Measurements from ENCODE around the gene SEBOX. TPM values are rescaled to one million over a fixed set of nuclear protein-coding genes. Genes with fewer than 3 reads are reported as not detected.

SEBOX gene
- not detected for total RNA-seq
- polyA plus RNA-seq, result not detected
- total RNA-seq, result 0 reads per million in 6 experiments

DNA sequence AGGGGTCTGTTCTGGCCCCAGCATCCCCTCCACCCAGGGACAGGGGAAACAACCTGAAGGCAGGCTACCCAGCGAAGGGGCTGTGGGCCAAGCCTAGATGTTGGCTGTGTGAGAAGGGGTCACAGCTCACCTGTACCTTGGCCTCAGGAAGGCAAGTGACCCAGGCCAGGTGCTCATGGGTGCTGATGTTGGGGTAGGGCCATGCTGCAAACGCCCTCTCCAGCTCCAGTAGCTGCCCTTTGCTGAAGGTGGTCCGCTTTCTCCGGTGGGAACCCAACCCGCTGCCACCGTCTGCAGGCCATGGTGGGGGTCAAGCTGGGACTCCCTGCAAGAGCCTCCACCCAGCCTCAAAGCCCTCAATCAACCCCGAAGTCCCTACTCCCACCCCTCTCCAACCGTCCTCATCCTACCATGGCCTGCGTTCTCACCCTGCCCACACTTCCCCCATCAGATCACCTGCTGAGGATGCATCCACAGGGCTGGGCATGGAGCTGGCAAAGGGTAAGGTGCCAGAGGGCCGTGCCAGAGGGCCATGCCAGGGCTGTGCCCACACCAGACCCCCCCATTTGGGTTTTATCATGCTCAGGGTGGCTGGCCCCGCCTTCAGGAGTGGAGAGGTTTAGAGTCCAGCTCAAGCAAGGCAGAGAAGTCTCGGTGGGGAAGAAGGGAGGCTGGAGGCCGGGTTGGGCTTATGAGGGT is at the start of gene SEBOX:
SEBOX (minus strand) TSS at position 535 of the 699 bp plus-strand sequence; CDS start at position 487, 48 bp downstream.
- Mint-ChIP-seq H3K27ac (peak within 1 kb of the TSS in 1 of 10 donors; percentile 11), H3K9me3 (no peaks in the 10 kb centered on the region)
- POLR2A ChIA-PET, result no interaction called here

GRCh38 chr17:28413804-28414203 is 48.8 kb upstream of the SEBOX start:
- Mint-ChIP-seq H3K9me3 (no peaks in the 10 kb centered on the region), H3K27me3 (peaks cover 0 to 13% (median 6%) of the 10 kb centered on the region in 5 donors), H3K27ac (peak overlapping the region in 1 of 10 donors; percentile 65), H3K4me1 (peaks cover 0 to 8% (median 5%) of the 10 kb centered on the region in 4 donors), H3K4me3 (no peak overlapping the region), H3K36me3 (no peaks in the 10 kb centered on the region)
- DNase-seq, result no peak
- no peak for ATAC-seq
- POLR2A ChIA-PET, result no interaction called here

More for the DNA sequence above, at the start of gene SEBOX:
- Mint-ChIP-seq H3K4me3 (no peak within 1 kb of the TSS), H3K27me3 (no peaks in the 10 kb centered on the region), H3K36me3 (peaks cover 0 to 38% (median 11%) of the 10 kb centered on the region in 3 donors), H3K4me1 (peaks cover 0 to 2% (median 0%) of the 10 kb centered on the region in 4 donors)
- ATAC-seq (no peak), DNase-seq (peak in 1 of 10 donors; percentile 61)

GRCh38 chr17:28412099-28412498 is 47.1 kb upstream of the SEBOX start:
- ATAC-seq (no peak), DNase-seq (no peak)
- Mint-ChIP-seq H3K27me3 (peaks cover 0 to 20% (median 12%) of the 10 kb centered on the region in 5 donors), H3K4me1 (peaks cover 0 to 8% (median 5%) of the 10 kb centered on the region in 4 donors), H3K36me3 (no peaks in the 10 kb centered on the region), H3K4me3 (no peak overlapping the region), H3K9me3 (no peaks in the 10 kb centered on the region), H3K27ac (no peak overlapping the region)
- POLR2A ChIA-PET, result no interaction called here

DNA sequence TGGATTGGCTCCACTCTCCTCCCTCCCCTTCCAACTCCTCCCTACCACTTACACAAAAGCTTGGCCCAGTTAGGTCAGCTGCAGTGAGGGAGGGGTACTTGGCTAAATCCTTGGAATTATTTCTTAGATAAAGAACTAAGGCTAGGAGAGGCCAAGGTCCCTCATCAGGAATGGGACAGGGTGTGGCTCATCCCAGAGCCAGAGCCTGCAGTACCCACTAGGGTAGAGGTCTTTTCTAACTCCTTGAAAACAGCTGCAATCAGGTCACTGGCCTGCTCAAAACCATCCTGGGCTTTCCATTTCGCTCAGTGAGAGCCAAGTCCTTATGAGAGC is 42.9 kb upstream of the SEBOX start:
- peaks cover 3 to 20% (median 11%) of the 10 kb centered on the region in 4 donors for H3K4me1 Mint-ChIP-seq
- ATAC-seq, result no peak
- H3K27ac Mint-ChIP-seq, result no peak overlapping the region
- peaks cover 0 to 16% (median 7%) of the 10 kb centered on the region in 5 donors for H3K27me3 Mint-ChIP-seq
- peak overlapping the region in 2 of 10 donors; percentile 20 to 26 for H3K4me3 Mint-ChIP-seq
- DNase-seq, result no peak
- POLR2A ChIA-PET, result no interaction called here
- H3K9me3 Mint-ChIP-seq, result no peaks in the 10 kb centered on the region
- no peaks in the 10 kb centered on the region for H3K36me3 Mint-ChIP-seq

- POLR2A ChIA-PET, result no interaction called here
- Mint-ChIP-seq H3K27ac (no peak overlapping the region), H3K9me3 (no peaks in the 10 kb centered on the region), H3K36me3 (no peaks in the 10 kb centered on the region), H3K4me3 (peak overlapping the region in 8 of 10 donors; percentile 8 to 81 (median 44)), H3K27me3 (peaks cover 0 to 16% (median 7%) of the 10 kb centered on the region in 5 donors), H3K4me1 (peaks cover 3 to 20% (median 11%) of the 10 kb centered on the region in 4 donors)
- ATAC-seq, result no peak
- DNase-seq, result no peak
Measured at GRCh38 chr17:28407130-28407973, 42.4 kb upstream of the SEBOX start.

GRCh38 chr17:28406473-28406814 is 41.4 kb upstream of the SEBOX start:
- Mint-ChIP-seq H3K4me3 (peak overlapping the region; percentile 69 to 87 (median 84)), H3K36me3 (no peaks in the 10 kb centered on the region), H3K9me3 (no peaks in the 10 kb centered on the region), H3K4me1 (peaks cover 3 to 20% (median 11%) of the 10 kb centered on the region in 4 donors), H3K27ac (peak overlapping the region in 8 of 10 donors; percentile 44 to 92 (median 65)), H3K27me3 (peaks cover 0 to 16% (median 7%) of the 10 kb centered on the region in 5 donors)
- POLR2A ChIA-PET, result interaction anchor here (0.5 kb wide), 1 partner anchor 819 kb away, joined by 3 read pairs; no protein-coding TSS in a partner anchor
- DNase-seq (no peak), ATAC-seq (peak; percentile 24 to 37)

- no peaks in the 10 kb centered on the region for H3K9me3 Mint-ChIP-seq
- peaks cover 3 to 20% (median 11%) of the 10 kb centered on the region in 4 donors for H3K4me1 Mint-ChIP-seq
- peak in 9 of 10 donors; percentile 14 to 72 (median 35) for DNase-seq
- H3K4me3 Mint-ChIP-seq, result peak within 1 kb of the TSS; percentile 77 to 90 (median 86)
- POLR2A ChIA-PET, result interaction anchor here (0.5 to 1.8 kb wide), 3 partner anchors 48 to 819 kb away, joined by 3 to 8 read pairs (median 4); partner anchors contain the start of genes IFT20, POLDIP2 and TNFAIP1
- H3K27ac Mint-ChIP-seq, result peak within 1 kb of the TSS in 9 of 10 donors; percentile 44 to 92 (median 65)
- peak; percentile 77 to 80 for ATAC-seq
- peaks cover 0 to 15% (median 7%) of the 10 kb centered on the region in 5 donors for H3K27me3 Mint-ChIP-seq
- H3K36me3 Mint-ChIP-seq, result no peaks in the 10 kb centered on the region
Measured at GRCh38 chr17:28405632-28406472, 40.9 kb upstream of the SEBOX start, which contains the start of gene SLC46A1. TSS of gene SLC46A1 (minus strand) at chr17:28406212. CDS start at chr17:28406114, 98 bp downstream.

DNA sequence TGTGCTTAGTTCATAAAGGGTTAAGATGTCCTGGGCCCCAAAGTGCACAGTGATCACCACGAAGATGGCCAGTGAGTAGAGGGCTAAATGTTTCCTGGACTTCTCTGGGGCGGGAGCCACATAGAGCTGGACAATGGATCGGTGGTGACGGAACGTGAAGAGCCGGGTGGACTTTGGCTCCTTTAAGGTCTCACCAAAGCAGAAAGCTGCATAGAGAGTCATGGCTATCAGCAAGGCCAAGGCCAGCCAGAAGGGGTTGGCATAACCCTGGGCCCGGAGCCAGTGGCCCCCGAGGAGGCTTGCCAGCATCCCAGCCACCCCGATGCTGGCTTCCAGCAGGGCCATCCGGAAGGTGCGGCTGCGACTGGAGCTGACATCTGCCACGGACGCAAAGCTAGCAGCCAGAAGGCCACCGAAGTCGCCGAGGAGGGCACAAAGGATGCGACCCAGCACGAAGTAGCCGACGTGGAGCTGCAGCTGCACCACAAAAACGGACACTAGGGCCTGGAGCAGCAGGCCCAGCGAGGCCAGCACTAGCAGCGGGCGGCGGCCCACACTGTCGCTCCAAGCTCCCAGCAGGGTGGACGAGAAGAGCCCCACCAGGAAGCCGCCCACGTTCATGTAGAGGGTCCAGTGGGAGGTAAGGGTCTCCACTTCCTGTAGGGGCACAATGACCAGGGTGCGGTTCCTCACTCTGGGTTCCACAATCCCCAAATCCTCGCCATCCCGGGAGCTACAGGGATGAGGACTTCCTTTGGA is 40.0 kb upstream of the SEBOX start:
- Mint-ChIP-seq H3K36me3 (no peaks in the 10 kb centered on the region), H3K9me3 (no peaks in the 10 kb centered on the region), H3K4me1 (peaks cover 3 to 20% (median 11%) of the 10 kb centered on the region in 4 donors), H3K27me3 (peaks cover 0 to 12% (median 7%) of the 10 kb centered on the region in 5 donors), H3K27ac (peak overlapping the region in 2 of 10 donors; percentile 32 to 33), H3K4me3 (peak overlapping the region; percentile 74 to 90 (median 80))
- DNase-seq, result no peak
- no peak for ATAC-seq
- POLR2A ChIA-PET, result interaction anchor here (1.2 to 1.8 kb wide), 3 partner anchors 13 to 70 kb away, joined by 4 to 8 read pairs (median 5); partner anchors contain the start of genes IFT20, POLDIP2 and TNFAIP1

DNA sequence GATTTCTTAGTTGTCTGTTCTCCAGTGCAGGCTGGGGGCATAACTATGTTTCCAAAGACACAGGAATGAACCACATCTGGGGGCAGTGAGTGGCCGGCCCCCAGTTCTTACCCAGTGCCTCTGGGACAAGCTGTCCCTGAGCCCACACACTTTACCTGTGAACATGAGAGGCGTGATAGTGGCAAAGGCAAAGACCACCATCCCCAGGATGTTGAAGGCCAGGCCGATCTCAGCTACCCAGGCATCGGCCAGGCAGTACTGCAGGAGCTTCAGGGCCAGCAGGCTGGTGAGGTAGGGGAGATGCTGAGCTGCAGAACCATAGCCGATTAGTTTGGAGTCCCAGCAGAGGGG is 39.4 kb upstream of the SEBOX start:
- H3K9me3 Mint-ChIP-seq, result no peaks in the 10 kb centered on the region
- H3K27ac Mint-ChIP-seq, result peak overlapping the region in 4 of 10 donors; percentile 9 to 61 (median 32)
- ATAC-seq (no peak), DNase-seq (no peak)
- no peaks in the 10 kb centered on the region for H3K36me3 Mint-ChIP-seq
- peaks cover 0 to 9% (median 7%) of the 10 kb centered on the region in 5 donors for H3K27me3 Mint-ChIP-seq
- H3K4me1 Mint-ChIP-seq, result peaks cover 3 to 20% (median 11%) of the 10 kb centered on the region in 4 donors
- POLR2A ChIA-PET, result interaction anchor here (1.2 to 1.8 kb wide), 2 partner anchors 13 to 47 kb away, joined by 5 to 8 read pairs; partner anchors contain the start of gene POLDIP2
- H3K4me3 Mint-ChIP-seq, result peak overlapping the region; percentile 9 to 83 (median 64)

- H3K4me1 Mint-ChIP-seq, result peaks cover 3 to 20% (median 11%) of the 10 kb centered on the region in 4 donors
- no peaks in the 10 kb centered on the region for H3K36me3 Mint-ChIP-seq
- DNase-seq (no peak), ATAC-seq (no peak)
- peak overlapping the region; percentile 9 to 83 (median 60) for H3K4me3 Mint-ChIP-seq
- POLR2A ChIA-PET, result interaction anchor here (1.2 kb wide), 1 partner anchor 12 kb away, joined by 5 read pairs; no protein-coding TSS in a partner anchor
- H3K9me3 Mint-ChIP-seq, result no peaks in the 10 kb centered on the region
- peak overlapping the region in 5 of 10 donors; percentile 9 to 61 (median 25) for H3K27ac Mint-ChIP-seq
- H3K27me3 Mint-ChIP-seq, result peaks cover 0 to 9% (median 7%) of the 10 kb centered on the region in 5 donors
Measured at GRCh38 chr17:28404007-28404406, 39.0 kb upstream of the SEBOX start.

GRCh38 chr17:28402844-28403243 is 37.8 kb upstream of the SEBOX start:
- POLR2A ChIA-PET, result no interaction called here

More at GRCh38 chr17:28402844-28403243, 37.8 kb upstream of the SEBOX start:
- no peak for ATAC-seq
- Mint-ChIP-seq H3K36me3 (peaks cover 0 to 3% (median 0%) of the 10 kb centered on the region in 3 donors), H3K27me3 (peaks cover 0 to 3% (median 0%) of the 10 kb centered on the region in 5 donors), H3K4me3 (no peak overlapping the region), H3K27ac (peak overlapping the region in 2 of 10 donors; percentile 7 to 9), H3K9me3 (no peaks in the 10 kb centered on the region), H3K4me1 (peaks cover 5 to 24% (median 11%) of the 10 kb centered on the region in 4 donors)
- DNase-seq, result no peak
